OCI-LY3 (cell line): ENCODE data around the gene RFC5.

ENCODE experiments used
- CTCF ChIP-seq: fragments of 200-600, 300-600 bp; sonication (generic); IDR thresholded peaks from 2 replicates; pipeline ENCODE4 v1.5.1; 2014; ENCODE audit warnings: antibody characterized with exemption, low read length, low read depth
- EZH2phosphoT487 ChIP-seq: fragments of 200-600 bp; shearing (Covaris generic); IDR thresholded peaks from 2 replicates; pipeline ENCODE4 v1.6.1; 2018; ENCODE audit warnings: antibody characterized with exemption, mixed run types, low read depth

GRCh38 chr12:118050972-118051910, 34.7 kb downstream of the RFC5 start:
- no peak for TF ChIP-seq CTCF
- TF ChIP-seq EZH2phosphoT487, result no peak
